Lung (tissue), 12 donors: ENCODE data around the gene TTC4. TPM values are rescaled to one million over a fixed set of nuclear protein-coding genes. Genes with fewer than 3 reads are reported as not detected.

Source experiments
- ATAC-seq: fragments of 200-7000 bp; cut with Tn5 transposase; one replicate; pipeline ENCODE4 v1.9.1; 2020; ENCODE audit warnings: moderate number of reproducible peaks; ENCODE audit not compliant: insufficient read depth, low FRiP score
- DNase-seq, 3 donors: peaks; one replicate each; pipeline ENCODE4 v3.0.0-alpha.2; 2013 to 2017
- H3K27ac ChIP-seq, 2 donors: one replicate each; pipeline ENCODE4 v1.5.1; 2013; ENCODE audit warnings: mild to moderate bottlenecking in 2 of 2, moderate library complexity in 2 of 2, control low read depth in 1 of 2, inconsistent platforms in 1 of 2, low read depth in 1 of 2, low read length in 1 of 2
- H3K27me3 ChIP-seq, 3 donors: one replicate each; pipeline ENCODE4 v1.5.1; 2013; ENCODE audit warnings: low read length in 2 of 3; ENCODE audit not compliant: control insufficient read depth in 3 of 3, insufficient read depth in 3 of 3
- H3K36me3 ChIP-seq, 4 donors: one replicate each; pipeline ENCODE4 v1.5.1; 2013; ENCODE audit warnings: low read length in 4 of 4, mild to moderate bottlenecking in 1 of 4, moderate library complexity in 1 of 4; ENCODE audit not compliant: control insufficient read depth in 4 of 4, insufficient read depth in 4 of 4
- H3K4me1 ChIP-seq, 5 donors: one replicate each; pipeline ENCODE4 v1.5.1; 2013; ENCODE audit warnings: low read length in 5 of 5, mild to moderate bottlenecking in 2 of 5, moderate library complexity in 1 of 5; ENCODE audit not compliant: control insufficient read depth in 5 of 5, insufficient read depth in 5 of 5
- H3K4me3 ChIP-seq: one replicate; pipeline ENCODE4 v1.5.1; 2013; ENCODE audit warnings: mild to moderate bottlenecking, control low read depth, moderate library complexity
- H3K9ac ChIP-seq, 2 donors: one replicate each; pipeline ENCODE4 v1.5.1; 2013; ENCODE audit warnings: low read length in 2 of 2, control low read depth in 1 of 2; ENCODE audit not compliant: insufficient read depth in 1 of 2
- H3K9me3 ChIP-seq, 4 donors: one replicate each; pipeline ENCODE4 v1.5.1; 2013; ENCODE audit warnings: low read length in 3 of 4, mild to moderate bottlenecking in 1 of 4, moderate library complexity in 1 of 4; ENCODE audit not compliant: control insufficient read depth in 4 of 4, insufficient read depth in 3 of 4
- WGBS, 2 donors: extraction: QIAGEN DNeasy Blood & Tissue Kit; methylation state at CpG; one replicate each; pipeline ENCODE4 v1.1.7; 2013; 5-methylcytosine and 5-hydroxymethylcytosine counted together
- polyA plus RNA-seq, 2 donors: library from polyadenylated mRNA; stranded (reverse); fragments of 200-250 nt; gene quantifications; one replicate each; pipeline ENCODE4 v1.2.1, GENCODE V29; 2013
- total RNA-seq, 2 donors: library from RNA; depleted of rRNA in 1 of 2; stranded (reverse); fragments of >200 nt in 1 of 2; gene quantifications; one replicate each; pipeline ENCODE4 v1.2.1, GENCODE V29; 2014 to 2021
- TF ChIP-seq, protein P1 (sequence below): IDR thresholded peaks from 2 replicates; pipeline ENCODE4 v1.5.1; 2012; ENCODE audit warnings: mild to moderate bottlenecking; ENCODE audit errors: control extremely low read depth, extremely low read depth
- donor health status: control.
- donor health status: control.
- donor health status: Bipolar disorder and iron deficiency.
- donor health status: healthy.
- donor health status: DM: yes; HTN: yes; CAD: no.

TTC4 gene
- total and polyA plus RNA-seq, 4 donors = 11.6 to 18.4 (median 16.7) TPM

DNA sequence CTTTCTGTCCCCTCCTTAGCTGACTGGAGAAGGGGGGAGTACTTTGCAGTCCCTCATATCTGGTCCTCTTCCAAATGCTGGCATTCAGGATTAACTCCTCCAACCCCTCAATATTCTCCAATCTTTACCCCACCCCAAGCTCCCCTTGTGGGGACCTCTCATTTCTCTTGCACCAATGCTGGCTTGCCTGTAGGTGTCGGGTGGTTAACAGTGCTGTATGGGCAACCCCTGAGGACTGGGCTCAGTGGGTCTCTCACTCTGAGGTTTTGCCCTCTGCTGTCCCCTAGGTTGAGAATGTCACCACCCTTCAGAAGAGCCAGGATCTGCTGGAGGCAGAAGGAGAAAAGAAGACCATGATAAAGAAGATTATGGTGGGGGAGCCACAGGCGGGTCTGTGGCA, 47.1 kb upstream of the TTC4 start:
- TF ChIP-seq, protein P1, sequence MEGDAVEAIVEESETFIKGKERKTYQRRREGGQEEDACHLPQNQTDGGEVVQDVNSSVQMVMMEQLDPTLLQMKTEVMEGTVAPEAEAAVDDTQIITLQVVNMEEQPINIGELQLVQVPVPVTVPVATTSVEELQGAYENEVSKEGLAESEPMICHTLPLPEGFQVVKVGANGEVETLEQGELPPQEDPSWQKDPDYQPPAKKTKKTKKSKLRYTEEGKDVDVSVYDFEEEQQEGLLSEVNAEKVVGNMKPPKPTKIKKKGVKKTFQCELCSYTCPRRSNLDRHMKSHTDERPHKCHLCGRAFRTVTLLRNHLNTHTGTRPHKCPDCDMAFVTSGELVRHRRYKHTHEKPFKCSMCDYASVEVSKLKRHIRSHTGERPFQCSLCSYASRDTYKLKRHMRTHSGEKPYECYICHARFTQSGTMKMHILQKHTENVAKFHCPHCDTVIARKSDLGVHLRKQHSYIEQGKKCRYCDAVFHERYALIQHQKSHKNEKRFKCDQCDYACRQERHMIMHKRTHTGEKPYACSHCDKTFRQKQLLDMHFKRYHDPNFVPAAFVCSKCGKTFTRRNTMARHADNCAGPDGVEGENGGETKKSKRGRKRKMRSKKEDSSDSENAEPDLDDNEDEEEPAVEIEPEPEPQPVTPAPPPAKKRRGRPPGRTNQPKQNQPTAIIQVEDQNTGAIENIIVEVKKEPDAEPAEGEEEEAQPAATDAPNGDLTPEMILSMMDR = no peak
- Histone ChIP-seq H3K9me3 (peaks cover 0 to 1% (median 0%) of the 10 kb centered on the region in 4 donors), H3K4me3 (no peak overlapping the region), H3K36me3 (no peaks in the 10 kb centered on the region), H3K27me3 (no peaks in the 10 kb centered on the region), H3K27ac (no peak overlapping the region), H3K4me1 (no peaks in the 10 kb centered on the region), H3K9ac (no peak overlapping the region)
- DNase-seq = no peak
- ATAC-seq = no peak
- 88 to 93% methylated on average over 2 of the region's 2 CpGs for WGBS, 2 donors

DNA sequence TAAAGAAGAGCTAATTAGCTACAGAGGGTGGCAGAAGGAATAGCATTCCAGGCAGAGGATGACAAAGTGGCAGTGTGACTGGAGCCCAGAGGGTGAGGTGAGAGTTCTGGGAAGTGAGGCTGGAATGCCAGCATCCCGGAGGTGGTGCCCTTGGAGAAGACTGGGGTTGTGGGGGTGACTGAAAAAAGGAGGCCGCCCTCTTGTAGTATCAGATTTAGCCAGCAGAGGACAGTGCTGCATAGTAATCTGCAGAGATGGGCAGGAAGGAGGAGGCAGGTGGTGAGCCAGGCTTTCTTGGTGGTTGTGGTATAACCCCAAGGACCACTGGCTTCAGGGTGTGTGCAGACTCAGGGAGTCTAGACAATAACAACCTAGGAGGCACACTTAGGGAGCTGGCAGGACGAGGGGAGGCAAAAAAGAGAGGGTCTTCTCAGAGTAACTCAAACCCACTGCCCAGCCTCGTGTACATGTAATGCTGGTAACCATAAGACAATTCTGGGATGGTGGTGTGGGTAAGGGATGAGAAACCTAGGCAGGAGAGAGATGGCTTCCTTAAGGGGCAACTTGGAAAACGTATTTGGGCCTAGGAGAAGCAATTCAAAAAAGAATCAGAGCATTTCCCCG, 43.6 kb upstream of the TTC4 start:
- ATAC-seq (no peak), DNase-seq (peak; percentile 15 to 31 (median 21))
- TF ChIP-seq, protein P1 = peak; percentile 79
- Histone ChIP-seq H3K9ac (no peak overlapping the region), H3K4me1 (no peaks in the 10 kb centered on the region), H3K27ac (no peak overlapping the region), H3K27me3 (no peaks in the 10 kb centered on the region), H3K9me3 (peaks cover 0 to 1% (median 0%) of the 10 kb centered on the region in 4 donors), H3K4me3 (no peak overlapping the region), H3K36me3 (no peaks in the 10 kb centered on the region)
- WGBS, 2 donors = 58 to 83% methylated on average over 6 of the region's 6 CpGs

DNA sequence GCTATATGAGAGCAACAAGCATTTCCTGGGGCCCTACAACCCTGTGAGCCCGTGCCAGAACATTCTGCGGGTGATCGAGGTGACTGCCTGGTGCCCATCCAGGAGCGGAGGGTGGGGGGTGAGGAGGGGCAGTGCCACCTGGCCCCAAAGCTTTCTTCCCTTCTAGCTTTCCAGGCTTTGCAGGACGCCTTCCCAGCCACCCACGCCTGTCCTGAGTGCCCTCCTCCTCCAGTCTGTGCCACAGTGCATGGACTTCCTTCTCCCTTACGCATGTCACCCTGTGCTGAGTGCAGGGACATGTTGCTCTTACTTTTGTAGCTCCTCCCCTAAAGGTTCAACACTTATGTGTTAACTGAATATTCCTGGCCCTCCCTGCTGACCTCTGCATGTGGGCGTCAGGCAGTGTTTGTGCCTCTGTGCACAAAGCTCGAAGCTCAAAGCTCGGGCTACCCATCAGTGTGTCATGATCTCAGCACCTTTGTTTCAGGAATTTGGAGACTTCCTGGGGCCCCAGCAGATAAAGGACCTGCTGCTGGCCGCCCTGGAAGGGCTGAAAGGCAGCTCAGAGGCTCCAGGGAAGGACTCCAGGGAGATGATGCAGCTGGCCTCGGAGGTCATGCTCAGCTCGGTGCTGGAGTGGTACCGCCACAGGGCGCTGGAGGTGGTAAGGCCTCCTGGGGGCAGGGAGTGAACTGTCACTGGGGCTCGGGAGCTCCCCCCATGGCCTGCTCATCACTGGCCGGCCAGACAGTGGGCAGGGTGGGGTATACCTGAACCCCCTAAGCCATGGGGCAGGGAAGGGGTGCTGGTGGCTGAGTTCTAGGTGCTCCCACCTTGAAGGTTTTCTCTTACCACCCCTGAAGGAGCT, 36.7 kb upstream of the TTC4 start:
- H3K27ac ChIP-seq = no peak overlapping the region
- H3K27me3 ChIP-seq = no peaks in the 10 kb centered on the region
- no peak for DNase-seq
- TF ChIP-seq, protein P1 = no peak
- no peaks in the 10 kb centered on the region for H3K4me1 ChIP-seq
- no peak overlapping the region for H3K4me3 ChIP-seq
- H3K9me3 ChIP-seq = no peaks in the 10 kb centered on the region
- ATAC-seq = no peak
- no peaks in the 10 kb centered on the region for H3K36me3 ChIP-seq
- no peak overlapping the region for H3K9ac ChIP-seq
- WGBS, 2 donors = 69 to 86% methylated on average over 17 of the region's 17 CpGs
